HCT116 (cell line): ENCODE results near the gene CNTNAP5.

Experiments
- POLR2A ChIP-seq: IDR thresholded peaks from 2 replicates; pipeline ENCODE4 v1.7.0; 2011; ENCODE audit warnings: borderline replicate concordance; ENCODE audit not compliant: insufficient read depth, insufficient read length; ENCODE audit errors: extremely low read depth
- POLR2AphosphoS5 ChIP-seq: IDR thresholded peaks from 2 replicates; pipeline ENCODE4 v1.6.1; 2011; ENCODE audit warnings: mild to moderate bottlenecking, low read depth, low read length, moderate library complexity
- RAD21 ChIP-seq: IDR thresholded peaks from 2 replicates; pipeline ENCODE4 v1.6.1; 2012; ENCODE audit warnings: low read depth, mild to moderate bottlenecking
- ZBTB33 ChIP-seq: IDR thresholded peaks from 2 replicates; pipeline ENCODE4 v1.6.1; 2011; ENCODE audit warnings: mild to moderate bottlenecking, low read length, moderate library complexity; ENCODE audit not compliant: insufficient replicate concordance; ENCODE audit errors: extremely low read depth
- TF ChIP-seq, protein P1 (sequence below): IDR thresholded peaks from 2 replicates; pipeline ENCODE4 v1.6.1; 2012

- TF ChIP-seq, protein P1, sequence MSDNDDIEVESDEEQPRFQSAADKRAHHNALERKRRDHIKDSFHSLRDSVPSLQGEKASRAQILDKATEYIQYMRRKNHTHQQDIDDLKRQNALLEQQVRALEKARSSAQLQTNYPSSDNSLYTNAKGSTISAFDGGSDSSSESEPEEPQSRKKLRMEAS: no peak
- no peak for TF ChIP-seq POLR2AphosphoS5
- no peak for TF ChIP-seq ZBTB33
- no peak for TF ChIP-seq RAD21
- TF ChIP-seq POLR2A: no peak
Measured at GRCh38 chr2:124609667-124610066, 584.6 kb downstream of the CNTNAP5 start.
